Gastroesophageal sphincter (tissue), 3 donors: ENCODE results near the gene HRNR.

Experiments
- EP300 ChIP-seq: sonication (generic); formaldehyde crosslinking; IDR thresholded peaks from one replicate; pipeline ENCODE4 v1.6.1; 2017; ENCODE audit warnings: antibody characterized with exemption, mild to moderate bottlenecking
- POLR2AphosphoS5 ChIP-seq: sonication (generic); formaldehyde crosslinking; IDR thresholded peaks from one replicate; pipeline ENCODE4 v1.6.1; 2017; ENCODE audit warnings: antibody characterized with exemption
- TF ChIP-seq, protein P1 (sequence below), 4 experiments: fragments of 200-600 bp in 2 of 4; fragments of 450-650 bp in 2 of 4; sonication (generic) in 1 of 4; IDR thresholded peaks; one replicate each; pipeline ENCODE4 v1.5.1; 2017 to 2019; ENCODE audit warnings: antibody characterized with exemption in 4 of 4, mild to moderate bottlenecking in 2 of 4, moderate library complexity in 2 of 4

DNA sequence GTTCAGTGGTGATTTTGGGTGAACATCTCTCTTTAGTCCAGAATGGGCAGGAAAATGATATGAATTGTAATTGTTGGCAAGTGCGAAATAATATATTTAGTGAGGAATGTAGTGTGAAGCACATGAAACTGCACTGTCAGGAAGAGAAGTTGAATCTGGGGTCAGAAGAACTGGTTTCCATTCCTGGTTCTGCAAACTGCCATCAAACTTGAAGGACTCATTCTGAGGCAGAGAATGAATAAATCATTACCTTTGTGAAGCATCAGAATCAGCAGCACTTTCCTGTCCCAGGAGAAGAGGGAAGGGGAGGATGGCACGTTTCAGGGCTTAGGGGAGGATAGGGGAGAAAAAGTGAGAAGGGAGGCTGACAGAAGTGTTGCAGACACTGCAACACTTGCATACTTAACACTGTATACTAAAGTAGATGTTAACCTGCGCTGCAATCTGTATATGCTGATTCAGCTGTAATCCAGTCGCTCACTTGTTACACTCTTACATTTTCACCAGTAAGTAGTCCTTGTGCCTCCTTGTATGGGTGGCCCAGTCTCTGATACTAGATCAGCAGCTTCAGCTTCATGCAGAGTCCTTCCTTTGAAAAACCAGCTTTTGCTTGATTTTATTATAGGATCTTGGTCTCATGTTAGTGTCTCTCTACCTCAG lies 54.5 kb downstream of the HRNR start:
- TF ChIP-seq POLR2AphosphoS5 (no peak), EP300 (no peak)
- TF ChIP-seq, protein P1, sequence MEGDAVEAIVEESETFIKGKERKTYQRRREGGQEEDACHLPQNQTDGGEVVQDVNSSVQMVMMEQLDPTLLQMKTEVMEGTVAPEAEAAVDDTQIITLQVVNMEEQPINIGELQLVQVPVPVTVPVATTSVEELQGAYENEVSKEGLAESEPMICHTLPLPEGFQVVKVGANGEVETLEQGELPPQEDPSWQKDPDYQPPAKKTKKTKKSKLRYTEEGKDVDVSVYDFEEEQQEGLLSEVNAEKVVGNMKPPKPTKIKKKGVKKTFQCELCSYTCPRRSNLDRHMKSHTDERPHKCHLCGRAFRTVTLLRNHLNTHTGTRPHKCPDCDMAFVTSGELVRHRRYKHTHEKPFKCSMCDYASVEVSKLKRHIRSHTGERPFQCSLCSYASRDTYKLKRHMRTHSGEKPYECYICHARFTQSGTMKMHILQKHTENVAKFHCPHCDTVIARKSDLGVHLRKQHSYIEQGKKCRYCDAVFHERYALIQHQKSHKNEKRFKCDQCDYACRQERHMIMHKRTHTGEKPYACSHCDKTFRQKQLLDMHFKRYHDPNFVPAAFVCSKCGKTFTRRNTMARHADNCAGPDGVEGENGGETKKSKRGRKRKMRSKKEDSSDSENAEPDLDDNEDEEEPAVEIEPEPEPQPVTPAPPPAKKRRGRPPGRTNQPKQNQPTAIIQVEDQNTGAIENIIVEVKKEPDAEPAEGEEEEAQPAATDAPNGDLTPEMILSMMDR (IDR thresholded peaks at IDR 0.05) = no peak
